GM12878 (cell line): ENCODE results near the gene TCF7. TPM values are rescaled to one million over a fixed set of nuclear protein-coding genes. Genes with fewer than 3 reads are reported as not detected.

Experiments used
- ATAC-seq: fragments of 200-7000 bp; cut with Tn5 transposase; 3 replicates; pipeline ENCODE4 v1.9.1; 2020; ENCODE audit warnings: mild to moderate bottlenecking, moderate library complexity
- BruUV-seq: library from RNA; stranded (reverse); fragments of 400-500 nt; replicated peaks from 2 replicates; lab custom pipeline; 2021; lab: Mats Ljungman, UMichigan
- CTCF ChIA-PET: fragments of 300-600 bp; sonication (Branson Sonifier 250); formaldehyde crosslinking; extraction: SDS; loops from one replicate; lab custom pipeline; 2021; ENCODE audit warnings: inconsistent platforms; lab: Yijun Ruan, JAX
- POLR2A ChIA-PET: fragments of 350-600 bp; formaldehyde crosslinking; extraction: SDS; loops from one replicate; lab custom pipeline; 2021; ENCODE audit warnings: inconsistent platforms; lab: Charles Lee
- RAD21 ChIA-PET: fragments of 300-600 bp; sonication (Branson Sonifier 250); formaldehyde crosslinking; loops from one replicate; lab custom pipeline; 2023; ENCODE audit warnings: antibody characterized with exemption; ENCODE audit not compliant: unreplicated experiment; lab: Charles Lee
- SMC1A ChIA-PET: fragments of 300-600 bp; sonication (Branson Sonifier 250); formaldehyde crosslinking; loops from one replicate; lab custom pipeline; 2023; ENCODE audit not compliant: unreplicated experiment, uncharacterized antibody; lab: Charles Lee
- DNase-seq: peaks from one replicate; pipeline ENCODE4 v3.0.0-alpha.2; 2011; ENCODE audit warnings: low read depth, low spot score
- FAIRE-seq: peaks from 3 replicates; lab custom pipeline; 2011; peaks lifted over from hg19 to GRCh38; lab: Jason Lieb, UNC
- H2AFZ ChIP-seq: 2 replicates; pipeline ENCODE4 v1.6.0; 2011; ENCODE audit warnings: low read depth, low read length, control low read depth; ENCODE audit not compliant: control insufficient read depth
- H3K27ac ChIP-seq: 2 replicates; pipeline ENCODE4 v1.5.1; 2011; ENCODE audit warnings: control low read depth; ENCODE audit not compliant: control insufficient read depth, insufficient read depth
- H3K27me3 ChIP-seq, 2 experiments: replicated peaks in 1 of 2; 2 replicates each; pipeline versions ENCODE4 v1.6.0 to v1.6.1; 2011; ENCODE audit warnings: low read length in 1 of 2; ENCODE audit not compliant: control insufficient read depth in 2 of 2, insufficient read depth in 2 of 2
- H3K36me3 ChIP-seq, 2 experiments: 2 replicates each; pipeline ENCODE4 v1.5.1; 2011; ENCODE audit warnings: low read length in 1 of 2; ENCODE audit not compliant: control insufficient read depth in 2 of 2, insufficient read depth in 2 of 2
- H3K4me1 ChIP-seq: 2 replicates; pipeline ENCODE4 v1.6.1; 2011; ENCODE audit warnings: mild to moderate bottlenecking, low read length, moderate library complexity, mixed read lengths; ENCODE audit not compliant: control insufficient read depth, insufficient read depth
- H3K4me2 ChIP-seq: 2 replicates; pipeline ENCODE4 v1.6.0; 2011; ENCODE audit warnings: control low read depth; ENCODE audit not compliant: control insufficient read depth, insufficient read depth
- H3K4me3 ChIP-seq: fragments of 200-600 bp; sonication (generic); 2 replicates; pipeline ENCODE4 v1.5.1; 2016
- H3K79me2 ChIP-seq: 2 replicates; pipeline ENCODE4 v1.6.0; 2011; ENCODE audit warnings: low read length; ENCODE audit not compliant: control insufficient read depth, insufficient read depth
- H3K9ac ChIP-seq: 2 replicates; pipeline ENCODE4 v1.8.0; 2011; ENCODE audit warnings: low read length, control low read depth, mixed read lengths; ENCODE audit not compliant: control insufficient read depth, insufficient read depth
- H3K9me3 ChIP-seq: replicated peaks from 3 replicates; pipeline ENCODE4 v1.5.1; 2011; ENCODE audit warnings: mild to moderate bottlenecking, low read length; ENCODE audit not compliant: control insufficient read depth, insufficient read depth
- H4K20me1 ChIP-seq: 2 replicates; pipeline ENCODE4 v1.6.0; 2011; ENCODE audit not compliant: control insufficient read depth, insufficient read depth
- CREM ChIP-seq: IDR thresholded peaks from 2 replicates; pipeline ENCODE4 v1.6.1; 2014; ENCODE audit warnings: antibody characterized with exemption, low read depth
- ETV6 ChIP-seq, 2 experiments: fragments of 450-650 bp in 1 of 2; IDR thresholded peaks in 1 of 2; conservative IDR thresholded peaks in 1 of 2; 2 replicates each; pipeline ENCODE4 v1.6.1; 2014; ENCODE audit warnings: antibody characterized with exemption in 1 of 2, borderline replicate concordance in 1 of 2, low read depth in 1 of 2, mild to moderate bottlenecking in 1 of 2, moderate library complexity in 1 of 2
- RB1 ChIP-seq: fragments of 450-650 bp; formaldehyde crosslinking; IDR thresholded peaks from 2 replicates; pipeline ENCODE4 v1.6.1; 2017; ENCODE audit warnings: mild to moderate bottlenecking, borderline replicate concordance
- STAT1 ChIP-seq: fragments of 450-650 bp; conservative IDR thresholded peaks from 2 replicates; pipeline ENCODE4 v1.6.1; 2014; ENCODE audit warnings: antibody characterized with exemption, mild to moderate bottlenecking
- TCF12 ChIP-seq: IDR thresholded peaks from 2 replicates; pipeline ENCODE4 v1.6.1; 2011; ENCODE audit warnings: low read depth, mild to moderate bottlenecking, low read length
- WRNIP1 ChIP-seq: IDR thresholded peaks from 2 replicates; pipeline ENCODE4 v1.6.1; 2011; ENCODE audit warnings: low read depth, low read length, improper control_type of control experiment, borderline replicate concordance
- ZNF217 ChIP-seq: fragments of 450-650 bp; IDR thresholded peaks from 2 replicates; pipeline ENCODE4 v1.6.1; 2017; ENCODE audit warnings: antibody characterized with exemption, mild to moderate bottlenecking
- whole genome bisulfite sequencing: methylation state at CpG from one replicate; pipeline ENCODE4 v1.1.6; 2016; ENCODE audit warnings: low lambda C conversion rate; ENCODE audit not compliant: insufficient replicate concordance, insufficient coverage; ENCODE audit errors: missing lambda C conversion rate; 5-methylcytosine and 5-hydroxymethylcytosine counted together
- in situ Hi-C: fragments of 300-500 bp; cut with MboI; formaldehyde crosslinking; loops from 9 replicates; pipeline ENCODE4 v1.14.3; 2018; ENCODE audit warnings: mixed read lengths
- intact Hi-C: fragments of 100-400 bp; cut with micrococcal nuclease; formaldehyde crosslinking; loops from one replicate; pipeline ENCODE4 v1.14.2; 2022; ENCODE audit not compliant: unreplicated experiment
- polyA plus RNA-seq, 11 experiments: library from polyadenylated mRNA; depleted of rRNA in 4 of 11; unstranded in 6 of 11; stranded (reverse) in 5 of 11; fragments of >200 nt; fragmentation: Nextera tagmentation in 4 of 11; fragmentation: Illumina TruSeq in 1 of 11; extraction: Ambion mirVana in 4 of 11; extraction: Trizol in 1 of 11; gene quantifications; 1 replicate in 1 of 11; 2 replicates in 10 of 11; pipeline versions ENCODE4 v1.2.1 to v1.2.3, GENCODE V29; 2011 to 2016; ENCODE audit warnings: inconsistent platforms in 2 of 11, missing spikeins in 2 of 11, low read depth in 1 of 11
- total RNA-seq, 4 experiments: library from RNA; depleted of rRNA in 3 of 4; stranded (reverse); fragments of >200 nt in 3 of 4; fragmentation: Illumina TruSeq in 1 of 4; extraction: Trizol in 1 of 4; gene quantifications; 2 replicates each; pipeline versions ENCODE4 v1.2.1 to v1.2.3, GENCODE V29; 2013 to 2021
- TF ChIP-seq, protein P1 (sequence below): fragments of 450-650 bp; IDR thresholded peaks from 2 replicates; pipeline ENCODE4 v1.6.1; 2017; ENCODE audit warnings: mild to moderate bottlenecking
- TF ChIP-seq, protein P2 (sequence below): fragments of 450-650 bp; IDR thresholded peaks from 2 replicates; pipeline ENCODE4 v1.6.1; 2017; ENCODE audit warnings: mild to moderate bottlenecking, moderate library complexity
- TF ChIP-seq, protein P3 (sequence below): fragments of 450-650 bp; IDR thresholded peaks from 2 replicates; pipeline ENCODE4 v1.6.1; 2018; ENCODE audit warnings: mild to moderate bottlenecking, low read depth, moderate library complexity; ENCODE audit not compliant: partially characterized antibody
- TF ChIP-seq, protein P4 (sequence below): fragments of 450-650 bp; IDR thresholded peaks from 2 replicates; pipeline ENCODE4 v1.6.1; 2016; ENCODE audit warnings: mild to moderate bottlenecking

TCF7 gene
- total and polyA plus RNA-seq, 10 of the 15 experiments (the other 5 are each of a cell fraction or from before 2014, with no cell fraction given), result 10.0 to 60.2 (median 23.6) TPM

DNA sequence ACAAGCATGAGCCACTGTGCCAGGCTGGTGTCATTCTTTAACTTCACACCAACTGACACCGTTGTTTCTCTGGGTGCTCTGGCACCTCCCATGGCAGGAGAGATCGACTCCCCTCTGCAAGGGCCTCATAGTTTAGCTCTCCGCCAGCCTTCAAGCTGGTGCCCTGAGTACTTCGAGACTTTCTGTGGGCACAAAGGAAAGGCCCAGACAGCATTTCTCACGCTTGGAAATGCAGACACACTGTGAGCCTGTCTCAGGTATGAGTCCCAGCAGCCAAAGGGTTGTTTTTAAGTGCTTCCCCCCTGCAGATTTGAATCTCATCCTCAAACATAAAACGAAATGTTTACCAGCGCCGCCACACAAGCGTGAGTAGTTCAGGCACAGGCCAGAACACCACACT is 11.1 kb upstream of the TCF7 start:
- Histone ChIP-seq H2AFZ (no peak overlapping the region), H3K9me3 (no peaks in the 10 kb centered on the region), H3K79me2 (peaks cover 3% of the 10 kb centered on the region; the same call in 1 of the 2 replicates), H3K27ac (peak overlapping the region; percentile 77)
- ATAC-seq, result peak; percentile 1; the same call in 1 of the 3 replicates
- BruUV-seq, result no TSS peak
- TF ChIP-seq, protein P1, sequence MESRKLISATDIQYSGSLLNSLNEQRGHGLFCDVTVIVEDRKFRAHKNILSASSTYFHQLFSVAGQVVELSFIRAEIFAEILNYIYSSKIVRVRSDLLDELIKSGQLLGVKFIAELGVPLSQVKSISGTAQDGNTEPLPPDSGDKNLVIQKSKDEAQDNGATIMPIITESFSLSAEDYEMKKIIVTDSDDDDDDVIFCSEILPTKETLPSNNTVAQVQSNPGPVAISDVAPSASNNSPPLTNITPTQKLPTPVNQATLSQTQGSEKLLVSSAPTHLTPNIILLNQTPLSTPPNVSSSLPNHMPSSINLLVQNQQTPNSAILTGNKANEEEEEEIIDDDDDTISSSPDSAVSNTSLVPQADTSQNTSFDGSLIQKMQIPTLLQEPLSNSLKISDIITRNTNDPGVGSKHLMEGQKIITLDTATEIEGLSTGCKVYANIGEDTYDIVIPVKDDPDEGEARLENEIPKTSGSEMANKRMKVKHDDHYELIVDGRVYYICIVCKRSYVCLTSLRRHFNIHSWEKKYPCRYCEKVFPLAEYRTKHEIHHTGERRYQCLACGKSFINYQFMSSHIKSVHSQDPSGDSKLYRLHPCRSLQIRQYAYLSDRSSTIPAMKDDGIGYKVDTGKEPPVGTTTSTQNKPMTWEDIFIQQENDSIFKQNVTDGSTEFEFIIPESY, result 0 out of 2 replicates have a peak, but pooled peaks have one; percentile 18
- TF ChIP-seq WRNIP1, result no peak
- TF ChIP-seq STAT1, result no peak
- no peak for TF ChIP-seq TCF12
- TF ChIP-seq, protein P2, sequence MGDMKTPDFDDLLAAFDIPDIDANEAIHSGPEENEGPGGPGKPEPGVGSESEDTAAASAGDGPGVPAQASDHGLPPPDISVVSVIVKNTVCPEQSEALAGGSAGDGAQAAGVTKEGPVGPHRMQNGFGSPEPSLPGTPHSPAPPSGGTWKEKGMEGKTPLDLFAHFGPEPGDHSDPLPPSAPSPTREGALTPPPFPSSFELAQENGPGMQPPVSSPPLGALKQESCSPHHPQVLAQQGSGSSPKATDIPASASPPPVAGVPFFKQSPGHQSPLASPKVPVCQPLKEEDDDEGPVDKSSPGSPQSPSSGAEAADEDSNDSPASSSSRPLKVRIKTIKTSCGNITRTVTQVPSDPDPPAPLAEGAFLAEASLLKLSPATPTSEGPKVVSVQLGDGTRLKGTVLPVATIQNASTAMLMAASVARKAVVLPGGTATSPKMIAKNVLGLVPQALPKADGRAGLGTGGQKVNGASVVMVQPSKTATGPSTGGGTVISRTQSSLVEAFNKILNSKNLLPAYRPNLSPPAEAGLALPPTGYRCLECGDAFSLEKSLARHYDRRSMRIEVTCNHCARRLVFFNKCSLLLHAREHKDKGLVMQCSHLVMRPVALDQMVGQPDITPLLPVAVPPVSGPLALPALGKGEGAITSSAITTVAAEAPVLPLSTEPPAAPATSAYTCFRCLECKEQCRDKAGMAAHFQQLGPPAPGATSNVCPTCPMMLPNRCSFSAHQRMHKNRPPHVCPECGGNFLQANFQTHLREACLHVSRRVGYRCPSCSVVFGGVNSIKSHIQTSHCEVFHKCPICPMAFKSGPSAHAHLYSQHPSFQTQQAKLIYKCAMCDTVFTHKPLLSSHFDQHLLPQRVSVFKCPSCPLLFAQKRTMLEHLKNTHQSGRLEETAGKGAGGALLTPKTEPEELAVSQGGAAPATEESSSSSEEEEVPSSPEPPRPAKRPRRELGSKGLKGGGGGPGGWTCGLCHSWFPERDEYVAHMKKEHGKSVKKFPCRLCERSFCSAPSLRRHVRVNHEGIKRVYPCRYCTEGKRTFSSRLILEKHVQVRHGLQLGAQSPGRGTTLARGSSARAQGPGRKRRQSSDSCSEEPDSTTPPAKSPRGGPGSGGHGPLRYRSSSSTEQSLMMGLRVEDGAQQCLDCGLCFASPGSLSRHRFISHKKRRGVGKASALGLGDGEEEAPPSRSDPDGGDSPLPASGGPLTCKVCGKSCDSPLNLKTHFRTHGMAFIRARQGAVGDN, result 0 out of 2 replicates have a peak, but pooled peaks have one; percentile 78
- TF ChIP-seq ETV6 (conservative IDR thresholded peaks at IDR 0.05 in 1 of 2, IDR thresholded peaks at IDR 0.05 in 1 of 2; ENCODE audit: borderline replicate concordance in 1 of 2, low read depth in 1 of 2), result 0 out of 4 replicates have a peak, but pooled peaks of 1 of the 2 experiments have one; percentile 23
- TF ChIP-seq, protein P3, sequence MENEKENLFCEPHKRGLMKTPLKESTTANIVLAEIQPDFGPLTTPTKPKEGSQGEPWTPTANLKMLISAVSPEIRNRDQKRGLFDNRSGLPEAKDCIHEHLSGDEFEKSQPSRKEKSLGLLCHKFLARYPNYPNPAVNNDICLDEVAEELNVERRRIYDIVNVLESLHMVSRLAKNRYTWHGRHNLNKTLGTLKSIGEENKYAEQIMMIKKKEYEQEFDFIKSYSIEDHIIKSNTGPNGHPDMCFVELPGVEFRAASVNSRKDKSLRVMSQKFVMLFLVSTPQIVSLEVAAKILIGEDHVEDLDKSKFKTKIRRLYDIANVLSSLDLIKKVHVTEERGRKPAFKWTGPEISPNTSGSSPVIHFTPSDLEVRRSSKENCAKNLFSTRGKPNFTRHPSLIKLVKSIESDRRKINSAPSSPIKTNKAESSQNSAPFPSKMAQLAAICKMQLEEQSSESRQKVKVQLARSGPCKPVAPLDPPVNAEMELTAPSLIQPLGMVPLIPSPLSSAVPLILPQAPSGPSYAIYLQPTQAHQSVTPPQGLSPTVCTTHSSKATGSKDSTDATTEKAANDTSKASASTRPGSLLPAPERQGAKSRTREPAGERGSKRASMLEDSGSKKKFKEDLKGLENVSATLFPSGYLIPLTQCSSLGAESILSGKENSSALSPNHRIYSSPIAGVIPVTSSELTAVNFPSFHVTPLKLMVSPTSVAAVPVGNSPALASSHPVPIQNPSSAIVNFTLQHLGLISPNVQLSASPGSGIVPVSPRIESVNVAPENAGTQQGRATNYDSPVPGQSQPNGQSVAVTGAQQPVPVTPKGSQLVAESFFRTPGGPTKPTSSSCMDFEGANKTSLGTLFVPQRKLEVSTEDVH, result no peak
- TF ChIP-seq, protein P4, sequence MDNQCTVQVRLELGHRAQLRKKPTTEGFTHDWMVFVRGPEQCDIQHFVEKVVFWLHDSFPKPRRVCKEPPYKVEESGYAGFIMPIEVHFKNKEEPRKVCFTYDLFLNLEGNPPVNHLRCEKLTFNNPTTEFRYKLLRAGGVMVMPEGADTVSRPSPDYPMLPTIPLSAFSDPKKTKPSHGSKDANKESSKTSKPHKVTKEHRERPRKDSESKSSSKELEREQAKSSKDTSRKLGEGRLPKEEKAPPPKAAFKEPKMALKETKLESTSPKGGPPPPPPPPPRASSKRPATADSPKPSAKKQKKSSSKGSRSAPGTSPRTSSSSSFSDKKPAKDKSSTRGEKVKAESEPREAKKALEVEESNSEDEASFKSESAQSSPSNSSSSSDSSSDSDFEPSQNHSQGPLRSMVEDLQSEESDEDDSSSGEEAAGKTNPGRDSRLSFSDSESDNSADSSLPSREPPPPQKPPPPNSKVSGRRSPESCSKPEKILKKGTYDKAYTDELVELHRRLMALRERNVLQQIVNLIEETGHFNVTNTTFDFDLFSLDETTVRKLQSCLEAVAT, result peak; percentile 96
- no peak for TF ChIP-seq ZNF217
- no peak for TF ChIP-seq CREM
- no peak for TF ChIP-seq RB1
- TF ChIP-seq, all 136 proteins: peak for 4
- WGBS, result 28% methylated on average over 9 of the region's 9 CpGs
- in situ Hi-C loops (loop anchor here (5.0 kb wide), 1 partner anchor 34 kb away; no protein-coding TSS in a partner anchor), intact Hi-C loops (no loop called here)
- Histone ChIP-seq H3K36me3 (no peaks in the 10 kb centered on the region), H3K27me3 (no peaks in the 10 kb centered on the region), H3K4me3 (no peak overlapping the region), H3K4me1 (peaks cover 70% of the 10 kb centered on the region), H3K4me2 (peak overlapping the region; percentile 38; the same call in 1 of the 2 replicates), H3K9ac (peak overlapping the region; percentile 51), H4K20me1 (peaks cover 2% of the 10 kb centered on the region; the same call in 1 of the 2 replicates)
- ChIA-PET CTCF (interaction anchor here (0.7 to 6.6 kb wide), 6 partner anchors 9 to 73 kb away, joined by 3 to 112 read pairs (median 18); partner anchors contain the start of gene TCF7), SMC1A (interaction anchor here (0.7 to 8.4 kb wide), 3 partner anchors 11 to 62 kb away, joined by 4 to 177 read pairs (median 152); partner anchors contain the start of gene TCF7), POLR2A (interaction anchor here (1.2 to 11.2 kb wide), 3 partner anchors 29 to 61 kb away, joined by 4 to 81 read pairs (median 6); no protein-coding TSS in a partner anchor), RAD21 (interaction anchor here (1.1 to 2.4 kb wide), 3 partner anchors 36 to 49 kb away, joined by 3 to 7 read pairs (median 3); no protein-coding TSS in a partner anchor)
- no peak for DNase-seq
- no peak for FAIRE-seq
